ENCODE results near the gene MACF1. TPM values are rescaled to one million over a fixed set of nuclear protein-coding genes. Genes with fewer than 3 reads are reported as not detected.
A peak's percentile ranks its signal among the peaks of the same experiment; 100 is the strongest.

The MACF1 gene
- total RNA-seq, 1 donor from 2014 or later, result 226 TPM

DNA sequence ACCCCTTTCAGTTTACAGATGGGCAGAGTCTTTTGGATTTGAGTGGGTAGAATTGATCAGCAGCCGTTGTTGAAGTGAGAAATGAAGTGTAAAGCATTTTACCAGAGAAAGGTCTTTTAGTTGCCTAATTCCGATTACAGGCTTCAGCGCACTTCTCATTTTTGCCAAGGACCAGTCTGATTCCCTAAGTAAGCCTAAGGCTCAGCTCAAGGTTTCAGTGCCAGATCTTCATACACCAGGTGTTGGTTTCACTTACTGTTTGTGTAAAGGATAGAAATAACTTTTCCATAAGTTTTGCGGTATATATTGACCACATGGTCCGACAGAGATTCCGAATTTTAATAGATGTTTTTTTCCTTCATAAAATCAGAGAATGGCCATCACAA, 203.0 kb downstream of the MACF1 start:
- no peaks in the 10 kb centered on the region for H3K36me3 ChIP-seq (ENCODE audit: control insufficient read depth in 3 of 3, insufficient read depth in 3 of 3, low read length in 3 of 3)
- H3K27me3 ChIP-seq (ENCODE audit: control insufficient read depth in 3 of 3, insufficient read depth in 3 of 3, low read length in 3 of 3), result no peaks in the 10 kb centered on the region
- H3K9me3 ChIP-seq (ENCODE audit: control insufficient read depth in 3 of 3, low read length in 3 of 3), result no peaks in the 10 kb centered on the region
- peak overlapping the region; percentile 84 for H3K27ac ChIP-seq (ENCODE audit: low read depth, low read length)
- H3K4me1 ChIP-seq (ENCODE audit: control insufficient read depth in 3 of 3, insufficient read depth in 3 of 3, low read length in 3 of 3), result peaks cover 42 to 57% (median 47%) of the 10 kb centered on the region in 3 donors
- H3K4me3 ChIP-seq (ENCODE audit: low read length in 3 of 3), result peak overlapping the region; percentile 4 to 83 (median 71)
- peak overlapping the region in 2 of 3 donors; percentile 84 to 88 for H3K9ac ChIP-seq (ENCODE audit: low read depth in 1 of 3, low read length in 3 of 3)

DNA sequence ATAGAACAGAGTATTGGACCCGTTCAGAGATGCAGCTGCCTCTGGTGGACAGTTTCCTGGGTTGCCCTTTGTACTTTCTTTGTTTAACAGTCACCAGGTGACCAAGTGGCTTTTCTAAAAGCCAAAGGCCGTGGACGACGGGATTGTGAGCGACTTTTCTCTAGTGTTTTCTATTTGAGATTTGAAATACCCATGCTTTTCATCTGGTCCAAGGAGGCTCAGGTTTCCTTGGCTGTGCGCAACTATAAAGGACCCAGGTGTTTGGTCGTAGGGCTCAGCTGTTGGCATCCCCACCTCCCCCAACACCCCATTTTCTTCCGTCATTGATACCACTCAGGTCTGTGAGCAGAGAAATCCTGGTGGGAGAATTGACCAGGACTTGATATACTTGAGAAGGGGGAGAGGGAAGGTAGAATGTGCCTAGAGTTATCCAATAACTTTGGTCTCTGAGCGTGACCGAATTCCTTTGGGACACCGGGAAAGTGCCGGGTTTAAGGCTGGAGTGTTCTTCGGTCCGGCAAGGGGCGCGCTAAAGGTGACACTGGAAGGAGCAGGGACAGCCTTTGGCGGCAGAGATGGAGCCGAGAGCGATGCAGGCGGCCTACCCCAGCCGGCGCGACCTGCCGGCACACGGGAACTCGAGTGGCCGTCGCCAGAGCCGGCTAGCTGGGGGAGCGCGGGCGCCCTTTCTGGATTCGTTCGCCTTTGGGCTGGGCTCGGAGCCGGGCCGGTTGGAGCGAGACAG, 203.6 kb downstream of the MACF1 start:
- Histone ChIP-seq H3K36me3 (ENCODE audit: control insufficient read depth in 3 of 3, insufficient read depth in 3 of 3, low read length in 3 of 3) (peaks cover 0 to 4% (median 3%) of the 10 kb centered on the region in 3 donors), H3K9me3 (ENCODE audit: control insufficient read depth in 3 of 3, low read length in 3 of 3) (no peaks in the 10 kb centered on the region), H3K4me3 (ENCODE audit: low read length in 3 of 3) (peak overlapping the region; percentile 71 to 83 (median 80)), H3K9ac (ENCODE audit: low read depth in 1 of 3, low read length in 3 of 3) (peak overlapping the region; percentile 82 to 88 (median 84)), H3K27me3 (ENCODE audit: control insufficient read depth in 3 of 3, insufficient read depth in 3 of 3, low read length in 3 of 3) (no peaks in the 10 kb centered on the region), H3K27ac (ENCODE audit: low read depth, low read length) (peak overlapping the region; percentile 84), H3K4me1 (ENCODE audit: control insufficient read depth in 3 of 3, insufficient read depth in 3 of 3, low read length in 3 of 3) (peaks cover 48 to 63% (median 53%) of the 10 kb centered on the region in 3 donors)

DNA sequence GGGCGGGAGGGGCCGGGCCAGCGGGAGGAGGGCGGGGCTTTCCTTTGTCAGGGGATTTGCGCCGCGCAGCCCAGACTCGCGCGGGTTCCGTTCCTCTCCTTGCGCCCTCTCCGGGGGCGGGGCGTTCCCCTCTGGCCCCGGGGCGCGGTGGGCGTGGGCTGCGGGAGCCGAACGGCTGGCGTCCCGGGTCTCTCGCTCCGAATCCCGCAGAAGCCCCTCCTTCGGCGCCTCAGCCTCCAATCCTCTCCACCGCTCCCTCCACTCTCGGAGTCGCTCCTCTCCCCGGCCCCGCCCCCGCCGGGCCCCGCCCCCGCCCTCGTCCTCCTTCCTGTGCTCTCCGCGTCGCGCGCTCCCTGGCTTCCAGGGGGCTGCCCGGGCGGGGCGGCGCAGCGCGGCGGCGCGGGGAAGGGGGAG, 204.2 kb downstream of the MACF1 start:
- no peaks in the 10 kb centered on the region for H3K27me3 ChIP-seq (ENCODE audit: control insufficient read depth in 3 of 3, insufficient read depth in 3 of 3, low read length in 3 of 3)
- peak overlapping the region; percentile 84 for H3K27ac ChIP-seq (ENCODE audit: low read depth, low read length)
- H3K4me1 ChIP-seq (ENCODE audit: control insufficient read depth in 3 of 3, insufficient read depth in 3 of 3, low read length in 3 of 3), result peaks cover 49 to 64% (median 54%) of the 10 kb centered on the region in 3 donors
- H3K9me3 ChIP-seq (ENCODE audit: control insufficient read depth in 3 of 3, low read length in 3 of 3), result no peaks in the 10 kb centered on the region
- peak overlapping the region in 2 of 3 donors; percentile 85 for H3K9ac ChIP-seq (ENCODE audit: low read depth in 1 of 3, low read length in 3 of 3)
- peaks cover 0 to 4% (median 3%) of the 10 kb centered on the region in 3 donors for H3K36me3 ChIP-seq (ENCODE audit: control insufficient read depth in 3 of 3, insufficient read depth in 3 of 3, low read length in 3 of 3)
- peak overlapping the region in 2 of 3 donors; percentile 75 for H3K4me3 ChIP-seq (ENCODE audit: low read length in 3 of 3)

DNA sequence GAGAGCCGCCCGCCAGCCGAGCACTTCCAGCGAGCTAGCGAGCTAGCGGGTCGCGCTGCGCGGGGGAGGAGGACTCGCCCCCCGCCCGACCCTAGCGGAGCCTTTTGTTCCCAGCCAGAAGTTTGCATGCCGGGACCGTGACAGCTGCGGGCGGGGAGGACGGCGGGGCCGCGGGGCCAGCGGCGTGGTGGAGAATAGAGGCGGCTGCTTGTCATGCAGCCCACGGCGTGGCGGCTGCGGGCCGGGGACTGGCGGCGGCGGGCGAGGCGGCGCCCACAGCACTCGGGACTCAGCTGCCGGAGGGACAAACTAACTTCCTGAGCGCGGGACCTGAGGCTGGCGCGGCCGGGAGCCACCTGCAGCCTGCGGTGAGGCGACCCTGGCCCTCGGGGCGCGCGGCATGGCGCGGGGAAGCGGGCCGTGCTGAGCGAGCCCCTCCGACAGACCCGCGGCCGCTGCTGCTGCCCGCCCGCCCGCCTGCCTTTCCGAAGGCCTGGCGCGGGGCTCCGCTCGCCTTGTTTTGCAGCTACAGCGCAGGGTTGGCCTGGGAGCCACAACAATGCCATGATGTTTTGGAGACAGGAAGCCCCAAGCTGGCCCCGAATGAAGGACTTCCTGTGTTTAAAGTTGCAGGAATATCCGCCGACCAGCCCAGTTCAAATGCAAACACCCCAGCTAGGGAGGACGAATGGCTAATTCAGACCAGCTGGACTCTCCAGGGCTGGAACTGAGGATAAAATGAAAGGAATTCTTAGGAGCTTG, 204.7 kb downstream of the MACF1 start:
- Histone ChIP-seq H3K9me3 (ENCODE audit: control insufficient read depth in 3 of 3, low read length in 3 of 3) (no peaks in the 10 kb centered on the region), H3K27me3 (ENCODE audit: control insufficient read depth in 3 of 3, insufficient read depth in 3 of 3, low read length in 3 of 3) (no peaks in the 10 kb centered on the region), H3K9ac (ENCODE audit: low read depth in 1 of 3, low read length in 3 of 3) (peak overlapping the region; percentile 73 to 85 (median 85)), H3K4me1 (ENCODE audit: control insufficient read depth in 3 of 3, insufficient read depth in 3 of 3, low read length in 3 of 3) (peaks cover 55 to 70% (median 60%) of the 10 kb centered on the region in 3 donors), H3K27ac (ENCODE audit: low read depth, low read length) (peak overlapping the region; percentile 80), H3K36me3 (ENCODE audit: control insufficient read depth in 3 of 3, insufficient read depth in 3 of 3, low read length in 3 of 3) (peaks cover 0 to 4% (median 3%) of the 10 kb centered on the region in 3 donors), H3K4me3 (ENCODE audit: low read length in 3 of 3) (peak overlapping the region; percentile 75 to 89 (median 75))

DNA sequence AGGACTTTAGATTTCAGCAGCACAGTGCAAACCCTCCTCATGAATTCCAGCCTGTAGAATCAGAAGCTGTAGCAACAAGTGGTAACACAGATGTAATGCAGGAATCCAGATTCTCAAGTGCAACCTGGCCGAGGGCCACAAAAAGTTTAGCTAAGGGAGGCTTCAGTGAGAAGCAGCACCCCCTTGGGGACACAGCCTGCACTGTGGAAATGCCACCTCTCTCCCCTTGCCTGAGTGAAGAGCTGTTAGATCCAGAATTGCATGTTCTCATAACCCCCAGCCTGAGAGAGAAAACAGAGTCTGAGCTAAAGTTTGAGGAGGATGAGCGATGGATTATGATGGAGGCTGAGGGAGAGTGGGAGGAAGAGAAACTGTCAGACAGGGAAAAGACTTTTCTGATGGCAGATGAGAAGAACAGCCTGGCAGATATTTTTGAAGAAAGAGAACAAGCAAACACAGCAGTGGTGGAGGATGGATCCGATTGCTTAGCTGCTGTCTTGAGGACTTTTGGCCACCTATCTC, 206.5 kb downstream of the MACF1 start:
- H3K4me3 ChIP-seq (ENCODE audit: low read length in 3 of 3), result peak overlapping the region; percentile 45 to 89 (median 75)
- peaks cover 60 to 70% (median 68%) of the 10 kb centered on the region in 3 donors for H3K4me1 ChIP-seq (ENCODE audit: control insufficient read depth in 3 of 3, insufficient read depth in 3 of 3, low read length in 3 of 3)
- H3K27me3 ChIP-seq (ENCODE audit: control insufficient read depth in 3 of 3, insufficient read depth in 3 of 3, low read length in 3 of 3), result no peaks in the 10 kb centered on the region
- peak overlapping the region; percentile 36 to 70 (median 56) for H3K9ac ChIP-seq (ENCODE audit: low read depth in 1 of 3, low read length in 3 of 3)
- no peaks in the 10 kb centered on the region for H3K9me3 ChIP-seq (ENCODE audit: control insufficient read depth in 3 of 3, low read length in 3 of 3)
- peak overlapping the region; percentile 9 for H3K27ac ChIP-seq (ENCODE audit: low read depth, low read length)
- peaks cover 0 to 4% (median 3%) of the 10 kb centered on the region in 3 donors for H3K36me3 ChIP-seq (ENCODE audit: control insufficient read depth in 3 of 3, insufficient read depth in 3 of 3, low read length in 3 of 3)

DNA sequence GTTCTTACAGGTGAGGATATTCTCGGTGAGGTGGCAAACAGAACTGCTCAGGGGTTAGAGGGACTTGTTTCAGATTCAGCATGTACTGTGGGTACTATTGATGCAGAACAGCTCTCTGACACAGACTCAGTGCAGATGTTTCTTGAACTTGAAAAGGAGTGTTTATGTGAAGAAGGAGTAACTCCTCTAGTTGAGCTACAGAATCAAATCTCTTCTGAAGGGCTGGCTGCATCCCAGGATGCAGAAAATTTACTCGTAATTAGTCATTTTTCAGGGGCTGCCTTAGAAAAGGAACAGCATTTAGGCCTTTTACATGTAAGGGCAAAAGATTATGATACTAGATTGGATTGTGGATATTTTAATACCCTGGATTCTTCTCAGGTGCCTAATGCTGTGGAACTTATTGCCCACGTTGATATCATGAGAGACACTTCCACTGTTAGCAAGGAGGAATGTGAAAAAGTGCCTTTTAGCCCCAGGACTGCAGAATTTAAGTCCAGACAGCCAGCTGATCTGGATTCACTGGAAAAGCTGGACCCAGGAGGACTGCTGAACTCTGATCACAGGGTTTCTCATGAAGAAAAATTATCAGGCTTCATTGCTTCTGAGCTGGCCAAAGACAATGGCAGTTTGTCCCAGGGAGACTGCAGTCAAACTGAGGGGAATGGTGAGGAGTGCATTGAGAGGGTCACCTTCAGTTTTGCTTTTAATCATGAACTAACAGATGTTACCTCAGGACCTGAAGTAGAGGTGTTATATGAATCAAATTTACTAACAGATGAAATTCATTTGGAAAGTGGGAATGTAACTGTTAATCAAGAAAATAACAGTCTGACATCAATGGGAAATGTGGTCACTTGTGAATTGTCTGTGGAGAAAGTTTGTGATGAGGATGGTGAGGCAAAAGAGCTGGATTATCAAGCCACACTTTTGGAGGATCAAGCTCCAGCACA, 207.3 kb downstream of the MACF1 start:
- peaks cover 60 to 77% (median 67%) of the 10 kb centered on the region in 3 donors for H3K4me1 ChIP-seq (ENCODE audit: control insufficient read depth in 3 of 3, insufficient read depth in 3 of 3, low read length in 3 of 3)
- no peaks in the 10 kb centered on the region for H3K27me3 ChIP-seq (ENCODE audit: control insufficient read depth in 3 of 3, insufficient read depth in 3 of 3, low read length in 3 of 3)
- H3K27ac ChIP-seq (ENCODE audit: low read depth, low read length), result peak overlapping the region; percentile 9
- H3K36me3 ChIP-seq (ENCODE audit: control insufficient read depth in 3 of 3, insufficient read depth in 3 of 3, low read length in 3 of 3), result peaks cover 0 to 4% (median 3%) of the 10 kb centered on the region in 3 donors
- peak overlapping the region; percentile 36 to 70 (median 56) for H3K9ac ChIP-seq (ENCODE audit: low read depth in 1 of 3, low read length in 3 of 3)
- no peaks in the 10 kb centered on the region for H3K9me3 ChIP-seq (ENCODE audit: control insufficient read depth in 3 of 3, low read length in 3 of 3)
- peak overlapping the region; percentile 45 to 89 (median 75) for H3K4me3 ChIP-seq (ENCODE audit: low read length in 3 of 3)

DNA sequence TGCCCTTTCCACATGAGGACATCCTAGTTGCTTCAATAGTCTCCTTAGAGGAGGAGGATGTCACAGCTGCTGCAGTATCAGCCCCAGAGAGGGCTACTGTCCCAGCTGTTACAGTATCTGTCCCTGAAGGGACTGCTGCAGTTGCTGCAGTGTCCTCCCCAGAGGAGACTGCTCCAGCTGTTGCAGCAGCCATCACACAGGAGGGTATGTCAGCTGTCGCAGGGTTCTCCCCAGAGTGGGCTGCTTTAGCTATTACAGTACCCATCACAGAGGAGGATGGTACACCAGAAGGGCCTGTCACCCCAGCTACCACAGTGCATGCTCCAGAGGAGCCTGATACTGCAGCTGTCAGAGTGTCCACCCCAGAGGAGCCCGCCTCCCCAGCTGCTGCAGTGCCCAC, 208.4 kb downstream of the MACF1 start:
- Histone ChIP-seq H3K4me3 (ENCODE audit: low read length in 3 of 3) (peak overlapping the region in 2 of 3 donors; percentile 16 to 32), H3K9me3 (ENCODE audit: control insufficient read depth in 3 of 3, low read length in 3 of 3) (no peaks in the 10 kb centered on the region), H3K4me1 (ENCODE audit: control insufficient read depth in 3 of 3, insufficient read depth in 3 of 3, low read length in 3 of 3) (peaks cover 53 to 74% (median 56%) of the 10 kb centered on the region in 3 donors), H3K27ac (ENCODE audit: low read depth, low read length) (no peak overlapping the region), H3K9ac (ENCODE audit: low read depth in 1 of 3, low read length in 3 of 3) (peak overlapping the region in 1 of 3 donors; percentile 24), H3K36me3 (ENCODE audit: control insufficient read depth in 3 of 3, insufficient read depth in 3 of 3, low read length in 3 of 3) (peaks cover 0 to 4% (median 3%) of the 10 kb centered on the region in 3 donors), H3K27me3 (ENCODE audit: control insufficient read depth in 3 of 3, insufficient read depth in 3 of 3, low read length in 3 of 3) (no peaks in the 10 kb centered on the region)

DNA sequence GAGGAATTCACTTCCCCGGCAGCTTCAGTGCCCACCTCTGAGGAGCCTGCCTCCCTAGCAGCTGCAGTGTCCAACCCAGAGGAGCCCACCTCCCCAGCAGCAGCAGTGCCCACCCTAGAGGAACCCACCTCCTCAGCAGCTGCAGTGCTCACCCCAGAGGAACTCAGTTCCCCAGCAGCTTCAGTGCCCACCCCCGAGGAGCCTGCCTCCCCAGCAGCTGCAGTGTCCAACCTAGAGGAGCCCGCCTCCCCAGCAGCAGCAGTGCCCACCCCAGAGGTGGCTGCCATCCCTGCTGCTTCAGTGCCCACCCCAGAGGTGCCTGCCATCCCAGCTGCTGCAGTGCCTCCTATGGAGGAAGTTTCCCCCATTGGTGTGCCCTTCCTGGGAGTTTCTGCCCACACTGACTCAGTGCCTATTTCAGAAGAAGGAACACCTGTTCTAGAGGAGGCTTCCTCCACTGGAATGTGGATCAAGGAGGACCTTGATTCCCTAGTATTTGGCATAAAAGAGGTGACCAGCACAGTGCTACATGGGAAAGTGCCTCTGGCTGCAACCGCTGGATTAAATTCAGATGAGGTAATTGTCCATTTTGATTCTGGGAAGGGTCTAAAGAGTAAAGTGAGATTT, 209.5 kb downstream of the MACF1 start:
- H3K9ac ChIP-seq (ENCODE audit: low read depth in 1 of 3, low read length in 3 of 3), result peak overlapping the region; percentile 1 to 26 (median 23)
- H3K4me1 ChIP-seq (ENCODE audit: control insufficient read depth in 3 of 3, insufficient read depth in 3 of 3, low read length in 3 of 3), result peaks cover 48 to 80% (median 56%) of the 10 kb centered on the region in 3 donors
- H3K27ac ChIP-seq (ENCODE audit: low read depth, low read length), result peak overlapping the region; percentile 41
- H3K27me3 ChIP-seq (ENCODE audit: control insufficient read depth in 3 of 3, insufficient read depth in 3 of 3, low read length in 3 of 3), result no peaks in the 10 kb centered on the region
- peak overlapping the region; percentile 4 to 24 (median 10) for H3K4me3 ChIP-seq (ENCODE audit: low read length in 3 of 3)
- H3K36me3 ChIP-seq (ENCODE audit: control insufficient read depth in 3 of 3, insufficient read depth in 3 of 3, low read length in 3 of 3), result peaks cover 0 to 4% (median 3%) of the 10 kb centered on the region in 3 donors
- H3K9me3 ChIP-seq (ENCODE audit: control insufficient read depth in 3 of 3, low read length in 3 of 3), result no peaks in the 10 kb centered on the region

All from skeletal muscle tissue (tissue), 4 donors.